GM18858 (cell line): ENCODE results near the gene ZMIZ1.

Experiments used
- ATAC-seq: cut with Tn5 transposase; IDR thresholded peaks from one replicate; pipeline ENCODE4 v1.9.1; 2021; ENCODE audit not compliant: unreplicated experiment

The ZMIZ1 gene

GRCh38 chr10:79063661-79064492 is 4.9 kb upstream of the ZMIZ1 start:
- no peak for ATAC-seq

- no peak for ATAC-seq
Observed at GRCh38 chr10:79065091-79065551, 3.6 kb upstream of the ZMIZ1 start.

- no peak for ATAC-seq
Observed at GRCh38 chr10:79065853-79066252, 2.9 kb upstream of the ZMIZ1 start.

GRCh38 chr10:79066411-79067240 is 2.1 kb upstream of the ZMIZ1 start:
- no peak for ATAC-seq

- ATAC-seq = no peak
Observed at GRCh38 chr10:79067241-79068202, 1.2 kb upstream of the ZMIZ1 start.

- ATAC-seq = no peak
Observed at GRCh38 chr10:79068203-79068561, 584 bp upstream of the ZMIZ1 start.

- no peak for ATAC-seq
Observed at GRCh38 chr10:79069325-79070080, 737 bp downstream of the ZMIZ1 start.

GRCh38 chr10:79070081-79070605 is 1.4 kb downstream of the ZMIZ1 start:
- ATAC-seq = no peak

- no peak for ATAC-seq
Observed at GRCh38 chr10:79070606-79071395, 2.0 kb downstream of the ZMIZ1 start.

GRCh38 chr10:79071396-79071923 is 2.7 kb downstream of the ZMIZ1 start:
- no peak for ATAC-seq

- ATAC-seq = no peak
Observed at GRCh38 chr10:79072041-79072441, 3.3 kb downstream of the ZMIZ1 start.

GRCh38 chr10:79072994-79073645 is 4.4 kb downstream of the ZMIZ1 start:
- ATAC-seq = no peak

- no peak for ATAC-seq
Observed at GRCh38 chr10:79073784-79074432, 5.1 kb downstream of the ZMIZ1 start.

- ATAC-seq = no peak
Observed at GRCh38 chr10:79074732-79075131, 6.0 kb downstream of the ZMIZ1 start.

GRCh38 chr10:79075418-79075817 is 6.7 kb downstream of the ZMIZ1 start:
- no peak for ATAC-seq

- no peak for ATAC-seq
Observed at GRCh38 chr10:79077488-79078173, 8.9 kb downstream of the ZMIZ1 start.

GRCh38 chr10:79078367-79079053 is 9.7 kb downstream of the ZMIZ1 start:
- no peak for ATAC-seq
